Cortex of kidney (tissue), 1 donor: ENCODE results near the gene SIGLEC8.
"Not testable (repeated sequence)": the region's sequence is repeated elsewhere in the genome, so short reads cannot be mapped to it uniquely, and the experiment has no call there.

Source experiments
- DNase-seq: peaks from one replicate; lab custom pipeline; 2025; lab: John Stamatoyannopoulos, UW

Gene SIGLEC8

DNA sequence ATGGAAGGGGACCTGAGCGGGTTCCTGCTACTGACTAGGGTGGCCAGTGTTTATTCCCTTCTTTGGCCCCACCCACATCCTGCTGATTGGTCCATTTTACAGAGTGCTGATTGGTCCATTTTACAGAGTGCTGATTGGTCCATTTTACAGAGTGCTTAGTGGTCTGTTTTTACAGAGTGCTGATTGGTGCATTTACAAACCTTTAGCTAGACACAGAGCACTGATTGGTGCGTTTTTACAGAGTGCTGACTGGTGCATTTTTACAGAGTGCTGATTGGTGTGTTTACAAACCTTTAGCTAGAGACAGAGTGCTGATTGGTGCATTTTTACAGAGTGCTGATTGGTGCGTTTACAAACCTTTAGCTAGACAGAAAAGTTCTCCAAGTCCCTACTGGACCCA lies 10.7 kb downstream of the SIGLEC8 start:
- not testable (repeated sequence) for DNase-seq

DNA sequence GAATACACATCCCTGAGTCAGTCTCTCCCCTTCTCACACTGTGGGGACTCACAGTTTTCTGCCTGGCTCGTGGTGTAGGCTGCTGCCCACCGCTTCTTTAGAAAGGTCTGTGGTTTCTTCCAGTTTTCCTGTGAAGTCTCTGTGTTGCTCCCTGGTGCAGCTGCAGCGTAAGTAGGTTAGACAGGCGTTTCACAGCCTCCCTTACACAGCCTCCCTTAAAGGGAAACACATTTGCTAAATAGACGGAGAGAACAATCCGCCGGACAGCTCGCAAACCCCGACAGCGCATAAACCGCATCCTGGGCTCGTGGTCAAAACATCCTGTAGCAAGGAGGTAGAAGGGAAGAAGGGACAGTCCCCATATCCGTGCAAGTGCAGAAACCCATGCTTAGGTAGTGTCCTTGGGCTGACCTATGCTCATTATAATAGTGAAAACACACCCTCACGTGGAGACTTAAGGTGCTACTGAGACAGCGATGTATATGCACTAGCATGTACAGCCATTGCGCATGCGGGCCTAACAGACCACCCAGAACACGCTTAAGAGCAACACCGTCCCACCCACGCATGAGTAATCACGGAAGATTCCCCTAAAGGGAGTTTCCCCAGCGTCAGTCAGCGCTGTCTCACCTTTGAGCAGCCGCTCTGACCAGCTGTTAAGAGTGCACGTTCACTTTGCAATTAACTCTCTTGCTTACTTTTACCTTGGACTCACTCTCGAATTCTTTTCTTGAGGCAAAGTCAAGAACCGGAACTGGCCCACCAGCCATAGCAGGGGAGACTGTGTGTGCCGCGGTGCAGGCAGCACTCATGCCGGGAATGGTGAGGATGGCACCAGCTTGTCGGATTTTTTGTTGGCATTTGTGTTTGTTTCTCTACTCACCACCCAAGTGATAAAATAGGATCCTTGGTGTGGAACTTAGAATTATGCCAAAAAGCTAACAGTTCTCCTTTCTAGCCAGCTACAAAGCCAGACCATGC lies 16.6 kb downstream of the SIGLEC8 start:
- DNase-seq = no peak

DNA sequence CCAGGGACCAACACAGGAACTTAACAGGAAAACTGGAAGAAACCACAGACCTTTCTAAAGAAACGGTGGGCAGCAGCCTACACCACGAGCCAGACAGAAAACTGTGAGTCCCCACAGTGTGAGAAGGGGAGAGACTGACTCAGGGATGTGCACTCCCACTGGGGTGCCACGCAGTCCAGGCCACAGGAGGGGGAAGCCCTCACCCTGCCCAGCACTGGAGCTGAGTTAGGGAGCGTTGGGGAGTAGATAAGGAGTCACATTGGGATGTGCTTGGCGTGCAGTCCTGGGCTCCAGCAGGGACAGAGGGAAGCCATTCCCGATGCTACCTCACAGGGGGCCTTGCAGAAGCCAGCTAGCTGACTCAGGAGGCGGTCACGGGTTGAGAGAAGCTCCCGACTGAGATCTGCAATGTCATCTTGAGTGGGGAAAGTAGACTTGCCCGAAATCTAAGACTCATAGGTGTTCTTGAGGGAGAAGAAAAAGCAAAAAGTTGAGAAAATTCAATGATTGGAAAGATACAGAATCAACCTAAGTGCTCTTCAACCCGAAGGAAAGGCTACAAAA lies 17.3 kb downstream of the SIGLEC8 start:
- no peak for DNase-seq

DNA sequence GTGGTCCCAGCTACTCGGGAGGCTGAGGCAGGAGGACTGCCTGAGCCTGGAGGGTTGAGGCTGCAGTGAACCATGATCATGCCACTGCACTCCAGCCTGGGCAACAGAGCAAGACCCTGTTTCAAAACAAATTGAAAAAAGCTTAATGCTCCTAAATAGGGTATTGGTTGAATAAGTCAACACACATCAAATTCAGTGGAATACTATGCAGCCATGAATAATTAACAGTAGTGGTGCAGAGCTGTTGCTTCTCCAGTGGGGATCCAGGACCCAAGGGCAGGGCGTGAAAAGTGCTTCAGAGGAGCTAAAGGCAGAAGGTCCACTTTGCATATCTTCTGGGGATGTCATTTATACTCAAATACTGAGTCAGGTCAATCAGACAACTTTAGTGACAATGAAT lies 18.2 kb downstream of the SIGLEC8 start:
- DNase-seq = no peak

DNA sequence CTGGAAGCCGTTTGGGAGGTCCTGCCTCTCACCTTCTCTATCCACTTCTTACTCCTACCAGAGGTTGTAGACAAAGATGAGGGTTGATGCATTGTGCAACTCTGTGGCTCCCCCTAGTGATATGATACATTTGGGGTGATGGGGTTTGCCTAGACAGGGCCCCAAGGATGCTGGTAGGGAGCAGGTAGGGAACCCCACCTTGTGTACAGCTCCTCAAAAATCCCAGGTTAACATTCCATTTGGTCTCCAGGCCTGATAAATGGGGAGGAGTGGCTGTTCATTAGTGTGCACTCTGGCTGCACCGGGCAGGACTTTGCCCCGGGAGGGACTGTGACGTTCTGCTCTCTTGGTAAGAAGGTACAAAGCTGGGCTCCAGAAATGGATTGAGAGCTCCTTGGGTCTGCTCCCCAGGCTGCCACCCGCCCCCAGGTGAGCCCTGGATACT lies 19.2 kb downstream of the SIGLEC8 start:
- no peak for DNase-seq

DNA sequence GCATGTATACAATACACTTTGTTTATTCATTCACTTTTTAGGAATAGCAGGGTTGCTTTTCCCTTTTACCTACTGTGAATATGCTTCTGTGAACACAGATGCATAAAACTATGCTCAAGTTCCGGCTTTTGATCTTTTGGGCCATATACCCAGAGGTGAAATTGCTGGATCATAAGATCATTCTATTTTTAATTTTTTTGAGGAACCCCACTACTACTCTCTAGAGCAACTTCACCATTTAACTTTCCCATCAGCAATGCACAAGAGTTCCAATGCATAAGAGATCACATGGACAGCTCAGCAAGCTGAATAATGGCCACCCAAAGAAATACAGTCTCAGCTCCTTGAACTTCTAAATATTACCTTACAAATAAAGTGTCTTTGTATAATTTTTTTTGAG lies 23.8 kb downstream of the SIGLEC8 start:
- DNase-seq = no peak

DNA sequence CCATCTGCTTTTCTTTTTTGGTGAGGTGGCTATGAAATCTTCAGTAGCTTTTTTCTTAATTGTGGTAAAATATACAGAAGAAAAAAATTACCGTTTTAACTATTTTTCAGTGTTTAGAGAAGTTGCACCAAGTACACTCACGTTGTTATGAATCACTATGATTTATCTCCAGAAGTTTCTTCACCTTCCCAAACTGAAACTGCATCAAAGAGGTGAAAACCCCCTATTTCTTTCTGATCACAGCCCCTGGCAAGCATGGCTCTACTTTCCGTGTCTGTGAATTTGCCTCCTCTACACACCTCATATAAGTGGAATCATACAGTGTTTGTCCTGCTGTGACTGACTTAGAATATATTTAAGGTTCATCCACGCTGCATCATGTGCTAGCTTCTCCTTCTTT lies 25.2 kb downstream of the SIGLEC8 start:
- no peak for DNase-seq

DNA sequence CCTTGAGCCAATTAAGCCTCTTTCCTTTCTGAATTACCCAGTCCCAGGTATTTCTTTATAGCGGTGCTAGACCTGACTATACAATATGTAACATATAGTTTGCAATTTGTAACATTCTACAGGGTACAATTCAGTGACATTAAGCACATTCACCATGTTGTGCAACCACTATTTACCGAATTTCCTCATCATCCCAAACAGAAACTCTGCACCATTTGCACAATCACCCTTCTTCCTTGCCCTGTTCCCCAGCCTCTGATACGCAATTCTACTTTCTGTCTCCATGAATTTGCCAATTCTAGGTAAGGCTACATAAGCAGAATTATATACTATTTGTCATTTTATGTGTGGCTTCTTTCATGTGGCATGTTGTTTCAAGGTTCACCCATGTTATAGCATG lies 27.1 kb downstream of the SIGLEC8 start:
- DNase-seq = no peak

DNA sequence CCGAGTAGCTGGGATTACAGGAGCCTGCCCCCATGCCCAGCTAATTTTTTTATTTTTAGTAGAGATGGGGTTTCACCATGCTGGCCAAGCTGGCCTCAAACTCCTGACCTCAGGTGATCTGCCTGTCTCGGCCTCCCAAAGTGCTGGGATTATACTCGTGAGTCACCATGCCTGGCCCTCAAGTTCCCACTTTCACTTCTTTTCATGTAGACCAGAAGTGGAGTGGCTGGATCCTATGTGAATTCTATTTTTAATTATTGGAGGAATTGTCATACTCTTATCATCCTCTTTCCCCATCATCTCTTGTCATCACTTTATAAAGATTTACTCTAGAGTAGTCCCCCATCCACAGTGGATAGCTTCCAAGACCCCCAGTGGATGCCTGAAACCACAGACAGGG lies 28.0 kb downstream of the SIGLEC8 start:
- no peak for DNase-seq

DNA sequence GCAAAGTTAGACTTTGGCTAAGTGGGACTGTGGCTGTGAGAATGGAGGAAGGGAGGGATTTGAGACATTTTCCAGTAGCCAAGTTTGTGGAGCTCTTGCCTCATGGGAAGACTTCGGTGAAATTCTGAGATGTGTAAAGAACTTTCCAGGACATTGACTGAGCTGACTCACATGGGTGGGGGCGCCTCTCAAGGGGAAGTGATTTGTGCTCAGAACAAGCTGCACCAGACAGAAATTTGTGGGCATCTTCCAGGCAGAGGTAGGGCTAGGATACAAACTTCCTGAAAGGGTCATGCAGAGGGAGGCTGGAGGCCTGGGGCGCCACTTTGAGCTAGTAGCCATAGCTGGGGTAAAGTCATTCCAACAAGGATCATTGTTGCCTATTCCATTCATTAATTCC lies 31.1 kb downstream of the SIGLEC8 start:
- no peak for DNase-seq

DNA sequence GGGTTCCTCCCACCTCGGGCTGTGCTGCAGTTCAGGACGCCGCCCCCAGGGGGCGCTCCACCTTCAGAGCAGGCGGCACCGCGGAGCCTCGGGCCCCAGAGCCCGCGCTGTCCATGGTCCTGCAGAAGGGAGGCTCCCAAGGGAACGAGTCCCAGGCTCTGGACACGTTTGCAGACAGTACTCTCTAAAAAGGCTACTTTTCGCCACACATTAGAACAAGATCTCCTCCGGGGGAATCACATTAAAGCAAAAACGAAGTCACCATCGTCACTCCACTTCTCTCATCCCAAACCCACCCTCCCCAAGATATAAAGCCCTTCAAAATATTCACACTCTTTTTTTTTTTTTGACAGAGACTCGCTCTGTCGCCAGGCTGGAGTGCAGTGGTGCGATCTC lies 36.2 kb downstream of the SIGLEC8 start:
- DNase-seq = no peak

DNA sequence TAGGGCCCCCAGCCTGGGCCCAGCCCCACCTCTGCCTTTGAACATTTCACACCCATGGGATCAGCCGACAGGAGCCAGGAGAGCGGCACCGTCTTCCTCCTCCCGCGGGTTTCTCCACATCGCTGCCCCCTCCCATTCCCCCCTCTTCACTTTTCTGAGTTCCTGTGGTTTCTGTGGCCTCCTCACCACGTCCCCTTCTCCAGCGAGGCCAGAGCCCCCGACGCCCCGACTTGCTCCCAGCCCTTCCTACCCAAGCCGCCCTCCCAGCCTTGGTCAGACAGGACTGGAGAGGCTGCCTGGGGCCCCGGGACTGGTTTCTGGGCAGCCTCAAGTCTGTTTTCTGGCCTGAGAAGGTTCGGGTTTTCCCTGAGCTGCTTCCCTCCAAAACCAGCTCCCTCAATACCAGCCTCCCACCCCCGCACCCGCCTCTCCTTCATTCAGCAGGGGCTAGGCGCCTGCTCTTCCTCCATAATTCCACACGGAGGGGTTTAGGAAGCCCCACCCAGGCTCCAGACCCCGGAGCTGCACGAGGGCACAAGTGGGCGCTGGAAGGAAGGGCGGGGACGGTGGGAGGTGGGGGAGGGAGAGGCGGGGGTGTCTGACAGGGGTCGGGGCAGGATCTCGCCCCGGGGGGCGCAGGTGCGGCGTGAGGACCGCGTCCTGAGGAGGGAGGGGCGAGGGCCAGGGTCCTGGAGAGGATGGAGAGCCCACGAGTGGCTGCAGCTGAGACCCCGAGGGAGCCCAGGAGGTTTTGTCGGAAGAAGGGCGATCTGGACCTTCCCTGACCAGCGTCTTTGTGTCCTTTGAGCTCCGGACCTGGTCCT lies 36.8 kb downstream of the SIGLEC8 start:
- DNase-seq = no peak

DNA sequence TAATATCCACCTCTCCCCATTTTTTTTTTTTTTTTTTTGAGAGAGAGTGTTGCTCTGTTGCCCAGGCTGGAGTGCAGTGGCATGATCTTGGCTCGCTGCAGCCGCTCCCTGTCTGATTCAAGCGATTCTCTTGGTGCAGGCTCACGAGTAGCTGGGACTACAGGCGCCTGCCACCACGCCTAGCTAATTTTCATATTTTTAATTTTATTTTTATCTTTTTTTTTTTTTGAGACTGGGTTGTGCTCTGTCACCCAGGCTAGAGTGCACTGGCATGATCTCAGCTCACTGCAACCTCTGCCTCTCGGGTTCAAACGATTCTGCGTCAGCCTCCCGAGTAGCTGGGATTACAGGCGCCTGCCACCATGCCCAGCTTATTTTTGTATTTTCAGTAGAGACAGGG lies 37.7 kb downstream of the SIGLEC8 start:
- not testable (repeated sequence) for DNase-seq

DNA sequence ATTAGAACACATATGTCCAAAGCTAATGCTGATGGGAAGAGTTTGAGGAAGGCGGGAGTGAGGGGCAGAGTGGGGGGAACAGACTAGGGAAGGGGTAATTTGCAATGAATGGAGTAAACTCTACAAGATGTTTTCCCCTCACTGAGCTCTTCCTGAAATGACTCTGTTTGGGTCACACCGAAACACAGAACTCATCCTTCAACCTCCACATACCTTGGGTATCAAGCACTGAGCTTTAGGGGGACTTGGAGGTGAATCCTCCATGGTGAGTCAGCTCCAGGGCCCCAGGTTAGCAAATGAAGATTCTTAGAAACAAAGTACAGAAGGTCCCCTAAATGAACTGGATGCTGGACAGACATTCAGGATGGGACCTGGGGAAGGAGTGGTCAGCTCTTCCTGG lies 39.5 kb downstream of the SIGLEC8 start:
- no peak for DNase-seq

DNA sequence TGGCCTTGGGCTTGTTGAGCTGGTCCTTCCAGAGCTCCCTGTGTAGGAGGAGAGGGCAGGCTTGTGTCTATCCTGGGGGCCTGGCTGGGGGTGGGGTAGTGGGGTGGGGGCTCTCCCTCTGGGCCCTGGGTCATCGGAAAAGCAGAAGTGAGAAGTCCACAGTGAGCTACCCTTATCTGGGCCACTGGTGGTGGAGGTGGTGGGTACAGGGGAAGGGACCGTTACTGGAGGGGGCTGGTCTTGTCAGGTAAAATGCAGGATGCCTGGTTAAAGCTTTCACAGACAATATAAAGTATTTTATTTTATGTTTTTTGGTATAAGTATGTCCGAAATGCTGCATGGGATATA lies 40.5 kb downstream of the SIGLEC8 start:
- no peak for DNase-seq

DNA sequence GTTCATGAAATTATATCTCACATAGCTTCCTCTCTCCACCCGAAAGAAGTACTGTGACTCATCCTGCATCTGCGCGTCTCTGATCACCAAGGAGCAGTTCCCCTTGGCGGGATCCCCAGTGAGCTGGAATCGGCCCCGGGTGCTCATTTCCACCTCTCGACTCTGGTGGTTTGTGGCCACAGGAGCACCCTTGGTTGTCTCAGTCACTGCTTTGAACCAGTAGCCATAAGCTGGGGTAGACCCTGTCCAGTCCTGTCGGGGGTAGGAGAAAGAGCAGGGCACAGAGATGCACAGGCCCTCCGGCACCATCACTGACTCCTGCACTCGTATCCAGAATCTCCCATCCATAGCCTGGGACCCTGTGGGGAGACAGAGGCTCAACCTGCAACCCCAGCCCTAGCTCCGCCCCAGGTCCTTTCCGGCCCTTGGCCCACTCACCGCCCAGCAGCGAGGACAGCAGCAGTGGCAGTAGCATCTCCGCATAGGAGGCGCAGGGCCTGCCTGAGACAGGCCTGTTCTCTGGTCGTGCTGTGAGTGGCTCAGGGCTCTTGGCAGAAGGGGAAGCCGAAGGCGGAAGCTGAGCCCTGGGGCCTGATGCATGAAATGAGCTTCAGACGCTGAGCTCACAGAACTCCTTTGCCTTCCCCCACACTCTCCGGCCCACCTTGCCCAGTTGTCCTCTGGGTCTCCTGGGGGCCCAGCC lies 41.0 kb downstream of the SIGLEC8 start, which contains the start of gene SIGLEC10:
TSS of gene SIGLEC10 (minus strand) at position 536 of the 703 bp plus-strand sequence. CDS start at position 475, 61 bp downstream.
- no peak for DNase-seq

DNA sequence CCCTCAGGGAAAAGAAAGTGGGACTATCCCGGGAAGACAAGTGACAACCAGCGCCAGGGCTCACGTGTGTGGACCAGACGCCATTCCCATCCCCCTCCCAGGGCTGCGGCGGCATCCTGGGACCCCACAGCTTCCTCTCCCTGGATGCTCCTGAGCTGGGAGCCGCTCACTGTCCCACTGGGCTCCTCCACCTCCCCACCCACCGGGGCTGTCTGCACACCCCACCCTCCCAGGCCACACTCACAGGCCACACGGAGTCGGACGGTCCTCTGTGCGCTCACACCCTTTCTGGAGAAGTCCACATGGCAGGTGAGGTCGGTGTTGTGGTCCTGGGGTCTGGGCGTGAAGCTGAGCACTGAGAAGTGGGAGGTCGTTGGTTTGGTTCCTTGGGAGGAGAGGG lies 41.8 kb downstream of the SIGLEC8 start:
- not testable (repeated sequence) for DNase-seq

DNA sequence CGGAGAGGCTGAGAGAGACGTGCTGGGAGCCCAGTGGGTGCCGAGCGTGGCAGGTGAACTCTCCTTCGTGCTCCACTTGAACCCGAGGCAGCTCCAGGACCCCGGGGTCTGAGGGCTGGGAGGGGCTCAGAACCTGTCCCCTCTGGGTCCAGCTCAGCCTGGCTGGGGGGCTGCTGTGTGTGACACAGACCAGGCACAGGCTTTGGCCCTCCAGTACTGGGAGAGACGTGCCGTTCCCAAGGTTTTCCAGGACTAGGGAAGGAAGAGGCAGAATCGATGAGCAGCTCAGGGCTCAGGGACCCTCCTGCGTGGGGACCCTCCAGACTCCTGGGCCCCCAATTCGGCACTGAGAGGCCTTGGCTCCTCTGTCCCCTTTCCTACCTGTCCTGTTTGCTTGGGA lies 43.1 kb downstream of the SIGLEC8 start:
- no peak for DNase-seq

DNA sequence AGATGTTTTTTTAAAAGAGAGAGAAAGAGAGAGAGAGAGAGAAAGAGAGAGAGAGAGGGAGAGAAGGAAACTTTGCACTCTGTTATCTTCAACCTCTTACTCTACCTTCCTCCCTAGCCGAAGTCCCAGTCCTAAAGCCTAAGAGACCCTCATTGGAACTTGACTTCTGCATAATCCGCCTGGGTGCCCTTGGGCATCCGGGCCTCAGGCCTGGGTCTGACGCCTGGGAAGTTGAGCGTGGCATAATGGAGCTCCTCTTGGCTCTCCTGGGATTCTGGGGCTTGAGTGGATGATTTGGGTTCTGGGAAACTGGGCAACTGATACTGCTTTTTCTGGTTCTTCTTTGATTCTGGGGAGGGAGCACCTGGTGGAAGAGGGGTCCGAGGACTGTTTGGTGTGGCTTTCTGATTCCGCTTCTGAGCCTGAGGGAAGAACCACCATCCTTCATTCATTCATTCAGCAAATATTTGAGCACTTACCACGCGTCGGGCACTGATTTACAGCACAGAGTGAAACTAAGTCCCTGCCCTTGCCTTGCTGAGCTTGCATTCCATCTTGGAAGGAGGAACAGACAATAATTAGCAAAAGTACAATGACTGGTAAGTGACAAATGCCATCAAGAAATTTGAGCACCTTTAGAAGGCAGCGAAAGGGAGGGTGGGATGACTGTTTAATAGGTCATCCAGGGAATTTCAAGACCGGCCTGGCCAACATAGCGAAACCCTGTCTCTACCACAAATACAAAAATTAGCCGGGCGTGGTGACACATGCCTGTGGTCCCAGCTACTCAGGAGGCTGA lies 47.1 kb downstream of the SIGLEC8 start:
- no peak for DNase-seq

DNA sequence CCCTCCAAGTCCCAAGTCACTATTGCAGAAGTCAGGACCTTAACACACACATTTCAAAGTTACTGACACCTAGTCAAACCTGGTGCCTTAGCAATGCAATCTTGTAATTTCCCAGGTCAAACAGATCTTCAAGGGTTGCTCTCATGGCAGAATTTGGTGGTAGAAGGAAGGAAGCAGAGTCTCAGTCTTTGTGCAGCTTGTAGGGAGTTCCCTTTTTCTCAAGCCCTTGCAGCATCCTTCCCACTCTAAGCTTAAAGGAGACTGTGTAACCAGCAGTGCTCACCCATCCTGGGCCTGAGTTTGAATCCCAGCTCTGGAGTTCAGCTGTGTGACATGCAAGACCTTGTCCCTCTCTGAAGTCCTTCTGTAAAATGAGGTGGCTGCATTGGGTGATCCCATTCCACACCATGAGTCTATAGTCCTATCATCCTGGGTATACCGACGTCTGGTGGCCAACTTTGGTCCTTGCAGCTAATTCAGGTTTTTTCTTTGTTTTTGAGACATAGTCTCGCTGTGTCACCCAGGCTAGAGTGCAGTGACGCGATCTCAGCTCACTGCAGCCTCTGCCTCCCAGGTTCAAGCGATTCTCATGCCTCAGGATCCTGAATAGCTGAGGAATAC lies 50.6 kb downstream of the SIGLEC8 start:
- no peak for DNase-seq

DNA sequence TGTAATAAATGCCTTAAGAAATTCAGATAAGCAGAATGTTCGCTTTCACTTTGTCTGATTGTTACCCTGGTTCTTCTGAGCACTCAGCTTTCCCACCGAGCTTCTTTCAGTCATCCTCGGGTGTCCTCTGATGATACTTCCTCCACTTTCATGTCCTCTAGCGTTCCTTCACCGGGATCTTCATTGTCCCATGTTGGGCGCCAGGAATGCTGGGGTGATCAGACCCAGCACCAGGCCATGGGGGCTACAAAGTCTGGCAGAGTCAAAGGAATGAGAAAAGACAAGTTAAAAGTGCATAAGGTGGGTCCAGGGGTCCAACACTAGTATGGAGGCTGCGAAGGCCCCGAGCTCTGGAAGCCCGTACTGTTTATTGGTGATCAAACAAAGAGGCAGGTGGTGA lies 56.1 kb downstream of the SIGLEC8 start:
- DNase-seq = no peak
